Measurements from ENCODE around the gene GNAT1. TPM values are rescaled to one million over a fixed set of nuclear protein-coding genes. Genes with fewer than 3 reads are reported as not detected.
A peak's percentile ranks its signal among the peaks of the same experiment; 100 is the strongest.

The GNAT1 gene
- total RNA-seq, 1 experiment from 2014 or later, result not detected

GRCh38 chr3:50203809-50204803 lies 12.7 kb downstream of the GNAT1 start:
- no peak overlapping the region for H4K91ac ChIP-seq (ENCODE audit: insufficient read length, low read depth, low read length)
- Mint-ChIP-seq H3K27ac (no peak overlapping the region; a peak in 2 of 7 replicates), H3K27me3 (ENCODE audit: low read depth) (peaks cover 64% of the 10 kb centered on the region)

More at GRCh38 chr3:50203809-50204803, 12.7 kb downstream of the GNAT1 start:
- H3K36me3 Mint-ChIP-seq (ENCODE audit: insufficient read depth in 1 of 3, low read depth in 3 of 3), result no peaks in the 10 kb centered on the region
- H3K27ac ChIP-seq (ENCODE audit: insufficient read length, low read depth, low read length), result no peak overlapping the region
- no peak overlapping the region for H3K4ac ChIP-seq (ENCODE audit: low read depth, low read length)
- H3K27me3 ChIP-seq (ENCODE audit: insufficient read depth, low read length), result peaks cover 7% of the 10 kb centered on the region; the same call in 1 of the 2 replicates
- no peak overlapping the region for H3T11ph ChIP-seq (ENCODE audit: low read length)
- H4K20me1 ChIP-seq (ENCODE audit: control insufficient read depth, insufficient read depth, insufficient read length), result no peaks in the 10 kb centered on the region
- no peaks in the 10 kb centered on the region for H3K79me2 ChIP-seq (ENCODE audit: insufficient read depth, low read length)
- no peak overlapping the region for H4K5ac ChIP-seq (ENCODE audit: insufficient read length, low read depth, low read length)
- no peak overlapping the region for H3K4me2 ChIP-seq (ENCODE audit: insufficient read depth, insufficient read length, low read length)
- peak overlapping the region in 1 of 2 experiments; percentile 70; a peak in 1 of 5 replicates for H3K4me3 Mint-ChIP-seq
- no peak for DNase-seq
- H2AK5ac ChIP-seq (ENCODE audit: insufficient read length, low read length), result no peak overlapping the region
- H3K4me1 ChIP-seq (ENCODE audit: insufficient read depth, low read length), result no peaks in the 10 kb centered on the region
- TF ChIP-seq CTCF (conservative IDR thresholded peaks at IDR 0.05), result no peak
- no peak overlapping the region for H2BK20ac ChIP-seq (ENCODE audit: low read depth, low read length, poor library complexity, severe bottlenecking)
- H2BK120ac ChIP-seq (ENCODE audit: low read depth, low read length, poor library complexity, severe bottlenecking), result no peak overlapping the region
- no peaks in the 10 kb centered on the region; a peak in 1 of 5 replicates for H3K9me3 Mint-ChIP-seq
- H3K9me3 ChIP-seq (ENCODE audit: control insufficient read depth, low read depth, low read length), result no peaks in the 10 kb centered on the region
- H3K14ac ChIP-seq (ENCODE audit: insufficient read depth, low read length), result no peak overlapping the region
- H2AFZ ChIP-seq (ENCODE audit: low read length), result no peak overlapping the region
- peaks cover 24 to 27% of the 10 kb centered on the region in 2 experiments for H3K4me1 Mint-ChIP-seq
- H3K23me2 ChIP-seq (ENCODE audit: insufficient read length, low read depth, low read length, poor library complexity, severe bottlenecking), result peaks cover 7% of the 10 kb centered on the region
- no CpG with 5 or more reads among the region's 12 CpGs for WGBS (ENCODE audit: extremely low coverage, insufficient read length, low lambda C conversion rate)
- no peaks in the 10 kb centered on the region for H3K79me1 ChIP-seq (ENCODE audit: insufficient read depth, low read depth, low read length, poor library complexity, severe bottlenecking)
- no peak overlapping the region for H2BK12ac ChIP-seq (ENCODE audit: insufficient read length, low read depth, low read length)
- H3K56ac ChIP-seq (ENCODE audit: insufficient read length, low read depth, low read length), result no peak overlapping the region
- no peak overlapping the region for H2BK15ac ChIP-seq (ENCODE audit: low read depth, low read length)
- H2BK5ac ChIP-seq (ENCODE audit: insufficient read length, low read length), result no peak overlapping the region
- H3K18ac ChIP-seq (ENCODE audit: insufficient read length, low read depth, low read length), result no peak overlapping the region
- no peak overlapping the region for H3K23ac ChIP-seq (ENCODE audit: insufficient read length, low read depth, low read length)
- H3K9ac ChIP-seq (ENCODE audit: extremely low read depth, insufficient read length, low read length), result no peak overlapping the region
- no peak overlapping the region for H4K8ac ChIP-seq (replicated peaks; ENCODE audit: insufficient read length, low read depth, low read length)
